Keratinocyte (primary cell): Measurements from ENCODE around the gene SSH3. TPM values are rescaled to one million over a fixed set of nuclear protein-coding genes. Genes with fewer than 3 reads are reported as not detected.

Experiments
- DNase-seq: peaks from one replicate; pipeline ENCODE4 v3.0.0-alpha.2; 2011; ENCODE audit warnings: low read depth, missing footprints, low spot score
- FAIRE-seq: peaks from 2 replicates; lab custom pipeline; 2011; peaks lifted over from hg19 to GRCh38; lab: Jason Lieb, UNC
- H2AFZ ChIP-seq: 2 replicates; pipeline ENCODE4 v1.6.0; 2012; ENCODE audit warnings: low read length, control low read depth, inconsistent platforms; ENCODE audit not compliant: control insufficient read depth
- H3K27ac ChIP-seq: 2 replicates; pipeline ENCODE4 v1.5.1; 2011; ENCODE audit warnings: low read length; ENCODE audit not compliant: control insufficient read depth, insufficient read depth
- H3K27me3 ChIP-seq: 3 replicates; pipeline ENCODE4 v1.6.0; 2011; ENCODE audit warnings: low read length; ENCODE audit not compliant: control insufficient read depth, insufficient read depth; ENCODE audit errors: extremely low read depth
- H3K36me3 ChIP-seq, 2 experiments: 2 replicates in 1 of 2; 3 replicates in 1 of 2; pipeline ENCODE4 v1.5.1; 2011; ENCODE audit warnings: low read length in 2 of 2, mild to moderate bottlenecking in 1 of 2; ENCODE audit not compliant: control insufficient read depth in 2 of 2, insufficient read depth in 2 of 2; ENCODE audit errors: extremely low read depth in 1 of 2
- H3K4me1 ChIP-seq: 3 replicates; pipeline ENCODE4 v1.5.1; 2011; ENCODE audit warnings: low read length; ENCODE audit not compliant: control insufficient read depth, insufficient read depth; ENCODE audit errors: extremely low read depth
- H3K4me2 ChIP-seq: 3 replicates; pipeline ENCODE4 v1.6.0; 2011; ENCODE audit warnings: low read depth, low read length; ENCODE audit not compliant: control insufficient read depth, insufficient read depth; ENCODE audit errors: extremely low read depth
- H3K4me3 ChIP-seq, 3 experiments: fragments of 200-600 bp in 1 of 3; sonication (generic) in 1 of 3; 2 replicates in 2 of 3; 3 replicates in 1 of 3; pipeline ENCODE4 v1.5.1; 2011 to 2016; ENCODE audit warnings: low read length in 3 of 3, mild to moderate bottlenecking in 3 of 3, control low read depth in 2 of 3, inconsistent platforms in 1 of 3, low read depth in 1 of 3, mixed read lengths in 1 of 3, mixed run types in 1 of 3, moderate library complexity in 1 of 3; ENCODE audit not compliant: control insufficient read depth in 2 of 3, insufficient read depth in 2 of 3; ENCODE audit errors: extremely low read depth in 1 of 3
- H3K79me2 ChIP-seq: 2 replicates; pipeline ENCODE4 v1.6.0; 2012; ENCODE audit warnings: low read length; ENCODE audit not compliant: control insufficient read depth, insufficient read depth
- H3K9ac ChIP-seq: 3 replicates; pipeline ENCODE4 v1.6.0; 2011; ENCODE audit warnings: low read length; ENCODE audit not compliant: control insufficient read depth, insufficient read depth; ENCODE audit errors: extremely low read depth
- H3K9me1 ChIP-seq: 3 replicates; pipeline ENCODE4 v1.6.0; 2011; ENCODE audit warnings: low read length; ENCODE audit not compliant: control insufficient read depth, insufficient read depth; ENCODE audit errors: extremely low read depth
- H3K9me3 ChIP-seq: 2 replicates; pipeline ENCODE4 v1.5.1; 2012; ENCODE audit warnings: low read depth, low read length; ENCODE audit not compliant: control insufficient read depth
- H4K20me1 ChIP-seq: 3 replicates; pipeline ENCODE4 v1.6.0; 2011; ENCODE audit warnings: low read length; ENCODE audit not compliant: control insufficient read depth, insufficient read depth; ENCODE audit errors: extremely low read depth
- EZH2 ChIP-seq: IDR thresholded peaks from one replicate; pipeline ENCODE4 v1.6.1; 2012; ENCODE audit warnings: inconsistent platforms, mild to moderate bottlenecking, low read length, moderate library complexity
- dilution Hi-C: fragments of 300-500 bp; cut with MboI; formaldehyde crosslinking; loops from one replicate; pipeline ENCODE4 v1.7.0; 2020; ENCODE audit warnings: low sequenced_read_pairs; ENCODE audit not compliant: extremely low pct_ligation_motif_present
- polyA plus RNA-seq, 5 experiments: library from polyadenylated mRNA; depleted of rRNA in 3 of 5; stranded (reverse) in 3 of 5; stranded (forward) in 1 of 5; unstranded in 1 of 5; fragments of >200 nt; gene quantifications; 1 replicate in 1 of 5; 2 replicates in 3 of 5; 3 replicates in 1 of 5; pipeline versions ENCODE4 v1.2.1 to v1.2.3, GENCODE V29; 2011 to 2012; ENCODE audit warnings: missing spikeins in 2 of 5, low read depth in 1 of 5, low replicate concordance in 1 of 5
- TF ChIP-seq, protein P1 (sequence below), 3 experiments: IDR thresholded peaks in 1 of 3; conservative IDR thresholded peaks in 1 of 3; optimal IDR thresholded peaks in 1 of 3; 2 replicates in 2 of 3; 3 replicates in 1 of 3; pipeline versions ENCODE3 to v1.5.1; 2011; ENCODE audit warnings: low read length in 3 of 3, mild to moderate bottlenecking in 3 of 3, moderate library complexity in 2 of 3, control low read depth in 1 of 3, inconsistent platforms in 1 of 3; ENCODE audit not compliant: insufficient read depth in 2 of 3; ENCODE audit errors: extremely low read depth in 1 of 3

Gene SSH3
- polyA plus RNA-seq, 1 donor (not counting 4 experiments of a cell fraction or from before 2014, with no cell fraction given): 24.8 TPM

DNA sequence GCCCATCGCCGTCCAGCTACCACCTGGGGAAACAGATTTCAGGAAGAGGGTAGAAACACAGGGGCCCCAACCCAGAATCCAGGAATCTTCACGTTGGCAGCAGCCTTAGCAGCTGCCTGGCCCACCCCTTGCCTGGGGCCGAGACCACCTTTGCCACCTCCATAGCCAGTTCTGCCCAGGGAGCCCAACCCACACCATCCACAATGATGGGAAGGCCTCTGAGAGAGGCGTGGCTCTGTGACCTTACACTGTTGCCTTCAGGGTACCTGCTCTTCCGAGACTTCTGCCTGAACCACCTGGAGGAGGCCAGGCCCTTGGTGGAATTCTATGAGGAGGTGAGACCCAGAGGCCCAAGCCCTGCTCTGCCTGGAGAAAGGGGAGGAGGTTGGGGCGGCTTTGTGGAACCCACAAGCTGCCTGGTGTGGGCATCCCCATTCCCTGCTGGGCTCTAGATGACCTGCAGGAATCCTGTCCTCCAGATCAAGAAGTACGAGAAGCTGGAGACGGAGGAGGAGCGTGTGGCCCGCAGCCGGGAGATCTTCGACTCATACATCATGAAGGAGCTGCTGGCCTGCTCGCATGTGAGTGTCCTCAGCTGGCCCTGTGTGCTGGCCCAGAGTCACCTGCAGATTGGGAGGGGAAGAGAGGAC, 24.3 kb upstream of the SSH3 start:
- no peaks in the 10 kb centered on the region for H4K20me1 ChIP-seq
- H3K4me2 ChIP-seq: no peak overlapping the region
- no peaks in the 10 kb centered on the region for H3K27me3 ChIP-seq
- TF ChIP-seq EZH2: no peak
- TF ChIP-seq, protein P1, sequence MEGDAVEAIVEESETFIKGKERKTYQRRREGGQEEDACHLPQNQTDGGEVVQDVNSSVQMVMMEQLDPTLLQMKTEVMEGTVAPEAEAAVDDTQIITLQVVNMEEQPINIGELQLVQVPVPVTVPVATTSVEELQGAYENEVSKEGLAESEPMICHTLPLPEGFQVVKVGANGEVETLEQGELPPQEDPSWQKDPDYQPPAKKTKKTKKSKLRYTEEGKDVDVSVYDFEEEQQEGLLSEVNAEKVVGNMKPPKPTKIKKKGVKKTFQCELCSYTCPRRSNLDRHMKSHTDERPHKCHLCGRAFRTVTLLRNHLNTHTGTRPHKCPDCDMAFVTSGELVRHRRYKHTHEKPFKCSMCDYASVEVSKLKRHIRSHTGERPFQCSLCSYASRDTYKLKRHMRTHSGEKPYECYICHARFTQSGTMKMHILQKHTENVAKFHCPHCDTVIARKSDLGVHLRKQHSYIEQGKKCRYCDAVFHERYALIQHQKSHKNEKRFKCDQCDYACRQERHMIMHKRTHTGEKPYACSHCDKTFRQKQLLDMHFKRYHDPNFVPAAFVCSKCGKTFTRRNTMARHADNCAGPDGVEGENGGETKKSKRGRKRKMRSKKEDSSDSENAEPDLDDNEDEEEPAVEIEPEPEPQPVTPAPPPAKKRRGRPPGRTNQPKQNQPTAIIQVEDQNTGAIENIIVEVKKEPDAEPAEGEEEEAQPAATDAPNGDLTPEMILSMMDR (optimal IDR thresholded peaks at IDR 0.05 in 1 of 3, IDR thresholded peaks at IDR 0.05 in 1 of 3, conservative IDR thresholded peaks at IDR 0.05 in 1 of 3; ENCODE audit: extremely low read depth in 1 of 3, insufficient read depth in 2 of 3, low read length in 3 of 3): no peak
- no peak overlapping the region for H3K9ac ChIP-seq
- H3K36me3 ChIP-seq: peaks cover 37 to 65% of the 10 kb centered on the region in 2 experiments
- H3K27ac ChIP-seq: no peak overlapping the region
- no peak overlapping the region for H3K4me3 ChIP-seq
- no peaks in the 10 kb centered on the region for H3K9me1 ChIP-seq
- FAIRE-seq (no peak), DNase-seq (no peak)
- H2AFZ ChIP-seq: no peak overlapping the region
- H3K9me3 ChIP-seq: no peaks in the 10 kb centered on the region
- dilution Hi-C loops: no loop called here
- peaks cover 15% of the 10 kb centered on the region for H3K4me1 ChIP-seq
- H3K79me2 ChIP-seq: peaks cover 38% of the 10 kb centered on the region

DNA sequence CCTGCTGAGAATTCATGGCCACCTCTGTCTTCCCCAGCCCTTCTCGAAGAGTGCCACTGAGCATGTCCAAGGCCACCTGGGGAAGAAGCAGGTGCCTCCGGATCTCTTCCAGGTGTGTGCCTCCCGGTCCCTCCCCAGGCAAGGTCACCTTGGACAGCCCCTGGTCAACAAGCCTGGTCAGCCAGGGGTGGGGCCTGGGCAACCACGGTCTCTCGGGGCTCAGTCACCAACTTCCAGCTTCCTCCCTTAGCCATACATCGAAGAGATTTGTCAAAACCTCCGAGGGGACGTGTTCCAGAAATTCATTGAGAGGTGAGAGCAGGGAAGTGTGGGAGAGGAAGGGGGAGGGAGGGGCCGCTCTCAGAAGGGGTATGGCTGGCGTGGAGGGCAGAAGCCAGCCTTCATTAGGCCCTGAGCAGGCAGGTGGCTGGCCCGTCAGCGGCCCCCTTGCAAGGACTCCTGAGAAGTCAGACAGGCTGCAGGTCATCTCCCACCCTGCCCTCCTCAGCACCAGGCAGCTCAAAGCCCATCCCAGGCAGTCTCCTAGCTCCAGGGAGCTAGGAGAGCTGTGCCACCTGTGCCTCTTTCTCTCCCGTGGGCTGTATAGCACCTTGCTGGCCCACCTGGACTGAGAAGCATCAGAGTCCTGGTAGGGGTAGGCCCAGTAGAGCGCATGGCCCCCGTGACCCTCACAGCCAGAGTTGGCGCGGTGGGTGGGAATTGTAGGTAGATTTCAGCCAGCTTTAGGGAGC, 23.6 kb upstream of the SSH3 start:
- Histone ChIP-seq H3K4me2 (no peak overlapping the region), H3K4me3 (no peak overlapping the region), H3K27me3 (no peaks in the 10 kb centered on the region), H3K9me3 (no peaks in the 10 kb centered on the region), H3K4me1 (peaks cover 15% of the 10 kb centered on the region), H3K36me3 (peaks cover 42 to 63% of the 10 kb centered on the region in 2 experiments), H3K9ac (no peak overlapping the region), H3K27ac (no peak overlapping the region), H2AFZ (no peak overlapping the region), H4K20me1 (no peaks in the 10 kb centered on the region), H3K9me1 (no peaks in the 10 kb centered on the region), H3K79me2 (peaks cover 31% of the 10 kb centered on the region)
- TF ChIP-seq, protein P1 (optimal IDR thresholded peaks at IDR 0.05 in 1 of 3, IDR thresholded peaks at IDR 0.05 in 1 of 3, conservative IDR thresholded peaks at IDR 0.05 in 1 of 3; ENCODE audit: extremely low read depth in 1 of 3, insufficient read depth in 2 of 3, low read length in 3 of 3): no peak
- TF ChIP-seq EZH2: no peak
- dilution Hi-C loops: no loop called here
- FAIRE-seq (no peak), DNase-seq (no peak)
